SK-N-SH (cell line): Measurements from ENCODE around the gene ARMC9.
A peak's percentile ranks its signal among the peaks of the same experiment; 100 is the strongest.

Source experiments
- EP300 ChIP-seq, 2 experiments: IDR thresholded peaks; 2 replicates each; pipeline versions ENCODE4 v1.4.0 to v1.6.1; 2012; ENCODE audit warnings: borderline replicate concordance in 1 of 2, low read depth in 1 of 2, low read length in 1 of 2
- EZH2phosphoT487 ChIP-seq: fragments of 200-600 bp; sonication (generic); IDR thresholded peaks from 2 replicates; pipeline ENCODE4 v1.6.1; 2017; ENCODE audit warnings: low read depth, mixed run types, mild to moderate bottlenecking, antibody characterized with exemption, moderate library complexity, borderline replicate concordance
- FOXM1 ChIP-seq: IDR thresholded peaks from 2 replicates; pipeline ENCODE4 v1.4.0; 2012; ENCODE audit warnings: low read depth, mild to moderate bottlenecking
- GABPA ChIP-seq: IDR thresholded peaks from 2 replicates; pipeline ENCODE4 v1.4.0; 2012; ENCODE audit warnings: low read depth, mild to moderate bottlenecking
- MXI1 ChIP-seq: IDR thresholded peaks from 2 replicates; pipeline ENCODE4 v1.6.1; 2012; ENCODE audit warnings: mild to moderate bottlenecking, low read depth, low read length, improper control_type of control experiment
- NFIC ChIP-seq: IDR thresholded peaks from 2 replicates; pipeline ENCODE4 v1.4.0; 2012; ENCODE audit warnings: borderline replicate concordance
- POLR2AphosphoS5 ChIP-seq: IDR thresholded peaks from 2 replicates; pipeline ENCODE4 v1.6.1; 2012; ENCODE audit warnings: low read depth, low read length
- RFX5 ChIP-seq: IDR thresholded peaks from 2 replicates; pipeline ENCODE4 v1.6.1; 2012; ENCODE audit warnings: mild to moderate bottlenecking, improper control_type of control experiment, low read length
- RXRA ChIP-seq: IDR thresholded peaks from 2 replicates; pipeline ENCODE4 v1.4.0; 2012; ENCODE audit warnings: low read depth, mild to moderate bottlenecking, borderline replicate concordance
- SIN3A ChIP-seq: IDR thresholded peaks from 2 replicates; pipeline ENCODE4 v1.6.1; 2012; ENCODE audit warnings: low read depth, mild to moderate bottlenecking, low read length, moderate library complexity, borderline replicate concordance
- YY1 ChIP-seq: IDR thresholded peaks from 2 replicates; pipeline ENCODE4 v1.4.0; 2012; ENCODE audit warnings: low read depth, mild to moderate bottlenecking
- TF ChIP-seq, protein P1 (sequence below): IDR thresholded peaks from 2 replicates; pipeline ENCODE4 v1.4.0; 2012; ENCODE audit warnings: low read depth
- TF ChIP-seq, protein P2 (sequence below): fragments of 200-600 bp; sonication (generic); IDR thresholded peaks from 2 replicates; pipeline ENCODE4 v1.6.1; 2017; ENCODE audit warnings: antibody characterized with exemption, mild to moderate bottlenecking, moderate library complexity
- TF ChIP-seq, protein P3 (sequence below): fragments of 150-350 bp; IDR thresholded peaks from 2 replicates; pipeline ENCODE4 v1.6.1; 2017; ENCODE audit warnings: antibody characterized with exemption, low read length, low read depth, borderline replicate concordance

DNA sequence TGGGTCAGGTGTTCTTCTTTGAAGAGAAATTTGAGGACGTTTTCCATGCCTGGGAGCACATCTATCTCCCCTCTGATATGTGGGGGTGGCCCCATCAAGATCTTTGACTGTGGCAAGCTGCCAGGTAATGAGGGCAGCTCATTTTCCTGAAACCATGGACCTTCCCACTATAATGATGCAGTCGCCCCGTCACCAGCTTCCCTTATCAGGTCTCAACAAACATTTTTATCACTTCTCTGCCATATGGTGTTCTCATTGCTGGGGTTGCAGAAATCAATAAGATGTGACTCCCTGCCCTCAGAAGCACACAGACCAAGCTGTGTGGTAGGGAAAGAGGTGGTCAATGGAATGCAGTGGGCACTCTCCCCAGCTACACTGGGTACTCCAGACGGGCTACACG lies 148.7 kb downstream of the ARMC9 start:
- TF ChIP-seq, protein P1, sequence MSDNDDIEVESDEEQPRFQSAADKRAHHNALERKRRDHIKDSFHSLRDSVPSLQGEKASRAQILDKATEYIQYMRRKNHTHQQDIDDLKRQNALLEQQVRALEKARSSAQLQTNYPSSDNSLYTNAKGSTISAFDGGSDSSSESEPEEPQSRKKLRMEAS: no peak
- TF ChIP-seq, protein P2, sequence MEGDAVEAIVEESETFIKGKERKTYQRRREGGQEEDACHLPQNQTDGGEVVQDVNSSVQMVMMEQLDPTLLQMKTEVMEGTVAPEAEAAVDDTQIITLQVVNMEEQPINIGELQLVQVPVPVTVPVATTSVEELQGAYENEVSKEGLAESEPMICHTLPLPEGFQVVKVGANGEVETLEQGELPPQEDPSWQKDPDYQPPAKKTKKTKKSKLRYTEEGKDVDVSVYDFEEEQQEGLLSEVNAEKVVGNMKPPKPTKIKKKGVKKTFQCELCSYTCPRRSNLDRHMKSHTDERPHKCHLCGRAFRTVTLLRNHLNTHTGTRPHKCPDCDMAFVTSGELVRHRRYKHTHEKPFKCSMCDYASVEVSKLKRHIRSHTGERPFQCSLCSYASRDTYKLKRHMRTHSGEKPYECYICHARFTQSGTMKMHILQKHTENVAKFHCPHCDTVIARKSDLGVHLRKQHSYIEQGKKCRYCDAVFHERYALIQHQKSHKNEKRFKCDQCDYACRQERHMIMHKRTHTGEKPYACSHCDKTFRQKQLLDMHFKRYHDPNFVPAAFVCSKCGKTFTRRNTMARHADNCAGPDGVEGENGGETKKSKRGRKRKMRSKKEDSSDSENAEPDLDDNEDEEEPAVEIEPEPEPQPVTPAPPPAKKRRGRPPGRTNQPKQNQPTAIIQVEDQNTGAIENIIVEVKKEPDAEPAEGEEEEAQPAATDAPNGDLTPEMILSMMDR: no peak
- TF ChIP-seq RXRA: no peak
- no peak for TF ChIP-seq POLR2AphosphoS5
- no peak for TF ChIP-seq EZH2phosphoT487
- TF ChIP-seq, protein P3, sequence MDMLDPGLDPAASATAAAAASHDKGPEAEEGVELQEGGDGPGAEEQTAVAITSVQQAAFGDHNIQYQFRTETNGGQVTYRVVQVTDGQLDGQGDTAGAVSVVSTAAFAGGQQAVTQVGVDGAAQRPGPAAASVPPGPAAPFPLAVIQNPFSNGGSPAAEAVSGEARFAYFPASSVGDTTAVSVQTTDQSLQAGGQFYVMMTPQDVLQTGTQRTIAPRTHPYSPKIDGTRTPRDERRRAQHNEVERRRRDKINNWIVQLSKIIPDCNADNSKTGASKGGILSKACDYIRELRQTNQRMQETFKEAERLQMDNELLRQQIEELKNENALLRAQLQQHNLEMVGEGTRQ: no peak
- no peak for TF ChIP-seq RFX5
- TF ChIP-seq GABPA: no peak
- no peak for TF ChIP-seq SIN3A
- no peak for TF ChIP-seq MXI1
- no peak for TF ChIP-seq NFIC
- no peak for TF ChIP-seq YY1
- no peak for TF ChIP-seq FOXM1
- peak in 1 of 2 experiments; percentile 52; a peak in 1 of 4 replicates for TF ChIP-seq EP300 (IDR thresholded peaks at IDR 0.05; ENCODE audit: borderline replicate concordance in 1 of 2, low read depth in 1 of 2, low read length in 1 of 2)
